HepG2 (cell line): ENCODE data around the gene RBP5. TPM values are rescaled to one million over a fixed set of nuclear protein-coding genes. Genes with fewer than 3 reads are reported as not detected.

Experiments
- AKNA ChIP-seq: sonication (generic); formaldehyde crosslinking; IDR thresholded peaks from 2 replicates; pipeline ENCODE4 v1.4.0; 2020; ENCODE audit warnings: missing genetic modification reagents, borderline replicate concordance
- ASH2L ChIP-seq: fragments of 300-600, 200-600 bp; sonication (generic); IDR thresholded peaks from 2 replicates; pipeline ENCODE4 v1.7.0; 2017; ENCODE audit warnings: low read depth, mild to moderate bottlenecking, moderate library complexity, mixed read lengths, low read length; ENCODE audit not compliant: insufficient read length
- CC2D1A ChIP-seq: sonication (generic); formaldehyde crosslinking; IDR thresholded peaks from 2 replicates; pipeline ENCODE4 v1.8.1; 2023; ENCODE audit warnings: mild to moderate bottlenecking, missing genetic modification reagents
- HOXA5 ChIP-seq: sonication (generic); formaldehyde crosslinking; IDR thresholded peaks from 2 replicates; pipeline ENCODE4 v1.4.0; 2020; ENCODE audit warnings: missing genetic modification reagents
- KDM3A ChIP-seq: IDR thresholded peaks from 2 replicates; pipeline ENCODE4 v1.6.1; 2018; ENCODE audit warnings: low read depth, missing compliant biosample characterization
- PCBP2 ChIP-seq: fragments of 200-400 bp; formaldehyde crosslinking; optimal IDR thresholded peaks from 2 replicates; pipeline ENCODE3; 2018; ENCODE audit warnings: low read length, low read depth; ENCODE audit not compliant: poor library complexity, severe bottlenecking
- PRMT3 ChIP-seq: sonication (generic); formaldehyde crosslinking; IDR thresholded peaks from 2 replicates; pipeline ENCODE4 v1.8.1; 2022; ENCODE audit warnings: low read depth, mild to moderate bottlenecking, moderate library complexity, missing genetic modification reagents, borderline replicate concordance
- RELA ChIP-seq: sonication (generic); formaldehyde crosslinking; IDR thresholded peaks from 2 replicates; pipeline ENCODE4 v1.4.0; 2020; ENCODE audit warnings: missing genetic modification reagents
- YEATS4 ChIP-seq: sonication (generic); formaldehyde crosslinking; IDR thresholded peaks from 2 replicates; pipeline ENCODE4 v1.4.0; 2020; ENCODE audit warnings: missing genetic modification reagents, borderline replicate concordance
- ZNF530 ChIP-seq: sonication (generic); formaldehyde crosslinking; IDR thresholded peaks from 2 replicates; pipeline ENCODE4 v1.5.0; 2020; ENCODE audit warnings: low read depth, mild to moderate bottlenecking, missing genetic modification reagents
- ZNF569 ChIP-seq: sonication (generic); formaldehyde crosslinking; IDR thresholded peaks from 2 replicates; pipeline ENCODE4 v1.5.0; 2020; ENCODE audit warnings: mild to moderate bottlenecking, missing genetic modification reagents, moderate library complexity, borderline replicate concordance
- polyA plus RNA-seq, 8 experiments: library from polyadenylated mRNA; depleted of rRNA in 3 of 8; stranded (reverse) in 7 of 8; unstranded in 1 of 8; fragments of >200 nt; fragmentation: Illumina TruSeq in 4 of 8; extraction: Trizol in 4 of 8; gene quantifications; 2 replicates each; pipeline versions ENCODE4 v1.2.1 to v1.2.3, GENCODE V29; 2011 to 2016; ENCODE audit warnings: low read depth in 4 of 8, missing spikeins in 1 of 8, mixed read lengths in 1 of 8; ENCODE audit not compliant: insufficient read depth in 1 of 8
- total RNA-seq, 5 experiments: library from RNA; depleted of rRNA; stranded (reverse); fragments of >200 nt; fragmentation: Illumina TruSeq; extraction: Trizol; gene quantifications; 2 replicates each; pipeline ENCODE4 v1.2.3, GENCODE V29; 2016; ENCODE audit warnings: low read depth in 1 of 5
- TF ChIP-seq, protein P1 (sequence below): sonication (generic); formaldehyde crosslinking; IDR thresholded peaks from 2 replicates; pipeline ENCODE4 v1.4.0; 2020; ENCODE audit warnings: missing genetic modification reagents, mild to moderate bottlenecking, borderline replicate concordance
- TF ChIP-seq, protein P2 (sequence below): sonication (generic); formaldehyde crosslinking; IDR thresholded peaks from 2 replicates; pipeline ENCODE4 v1.4.0; 2020; ENCODE audit warnings: missing genetic modification reagents, mild to moderate bottlenecking, borderline replicate concordance
- TF ChIP-seq, protein P3 (sequence below): sonication (generic); formaldehyde crosslinking; IDR thresholded peaks from 2 replicates; pipeline ENCODE4 v1.4.0; 2020; ENCODE audit warnings: missing genetic modification reagents, borderline replicate concordance

RBP5 gene
- total and polyA plus RNA-seq, 2 of the 13 experiments (the other 11 are each of a cell fraction or from before 2014, with no cell fraction given) = 13.8 to 19.8 TPM

- TF ChIP-seq RELA (no peak), ZNF569 (no peak), PCBP2 (no peak), HOXA5 (CRISPR knock-in tag) (no peak), CC2D1A (CRISPR knock-in tag) (no peak), PRMT3 (no peak), AKNA (CRISPR knock-in tag) (no peak), YEATS4 (no peak), ASH2L (peak; percentile 27), KDM3A (CRISPR knock-in tag) (no peak), ZNF530 (no peak)
- TF ChIP-seq, protein P1, sequence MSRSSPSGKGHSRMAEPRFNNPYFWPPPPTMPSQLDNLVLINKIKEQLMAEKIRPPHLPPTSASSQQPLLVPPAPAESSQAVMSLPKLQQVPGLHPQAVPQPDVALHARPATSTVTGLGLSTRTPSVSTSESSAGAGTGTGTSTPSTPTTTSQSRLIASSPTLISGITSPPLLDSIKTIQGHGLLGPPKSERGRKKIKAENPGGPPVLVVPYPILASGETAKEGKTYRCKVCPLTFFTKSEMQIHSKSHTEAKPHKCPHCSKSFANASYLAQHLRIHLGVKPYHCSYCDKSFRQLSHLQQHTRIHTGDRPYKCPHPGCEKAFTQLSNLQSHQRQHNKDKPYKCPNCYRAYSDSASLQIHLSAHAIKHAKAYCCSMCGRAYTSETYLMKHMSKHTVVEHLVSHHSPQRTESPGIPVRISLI (CRISPR knock-in tag) = no peak
- TF ChIP-seq, protein P2, sequence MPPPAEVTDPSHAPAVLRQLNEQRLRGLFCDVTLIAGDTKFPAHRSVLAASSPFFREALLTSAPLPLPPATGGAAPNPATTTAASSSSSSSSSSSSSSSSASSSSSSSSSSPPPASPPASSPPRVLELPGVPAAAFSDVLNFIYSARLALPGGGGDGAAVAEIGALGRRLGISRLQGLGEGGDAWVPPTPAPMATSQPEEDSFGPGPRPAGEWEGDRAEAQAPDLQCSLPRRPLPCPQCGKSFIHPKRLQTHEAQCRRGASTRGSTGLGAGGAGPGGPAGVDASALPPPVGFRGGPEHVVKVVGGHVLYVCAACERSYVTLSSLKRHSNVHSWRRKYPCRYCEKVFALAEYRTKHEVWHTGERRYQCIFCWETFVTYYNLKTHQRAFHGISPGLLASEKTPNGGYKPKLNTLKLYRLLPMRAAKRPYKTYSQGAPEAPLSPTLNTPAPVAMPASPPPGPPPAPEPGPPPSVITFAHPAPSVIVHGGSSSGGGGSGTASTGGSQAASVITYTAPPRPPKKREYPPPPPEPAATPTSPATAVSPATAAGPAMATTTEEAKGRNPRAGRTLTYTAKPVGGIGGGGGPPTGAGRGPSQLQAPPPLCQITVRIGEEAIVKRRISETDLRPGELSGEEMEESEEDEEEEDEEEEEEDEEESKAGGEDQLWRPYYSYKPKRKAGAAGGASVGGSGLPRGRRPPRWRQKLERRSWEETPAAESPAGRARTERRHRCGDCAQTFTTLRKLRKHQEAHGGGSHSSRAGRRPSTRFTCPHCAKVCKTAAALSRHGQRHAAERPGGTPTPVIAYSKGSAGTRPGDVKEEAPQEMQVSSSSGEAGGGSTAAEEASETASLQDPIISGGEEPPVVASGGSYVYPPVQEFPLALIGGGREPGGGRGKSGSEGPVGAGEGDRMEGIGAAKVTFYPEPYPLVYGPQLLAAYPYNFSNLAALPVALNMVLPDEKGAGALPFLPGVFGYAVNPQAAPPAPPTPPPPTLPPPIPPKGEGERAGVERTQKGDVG (CRISPR knock-in tag) = no peak
- TF ChIP-seq, protein P3, sequence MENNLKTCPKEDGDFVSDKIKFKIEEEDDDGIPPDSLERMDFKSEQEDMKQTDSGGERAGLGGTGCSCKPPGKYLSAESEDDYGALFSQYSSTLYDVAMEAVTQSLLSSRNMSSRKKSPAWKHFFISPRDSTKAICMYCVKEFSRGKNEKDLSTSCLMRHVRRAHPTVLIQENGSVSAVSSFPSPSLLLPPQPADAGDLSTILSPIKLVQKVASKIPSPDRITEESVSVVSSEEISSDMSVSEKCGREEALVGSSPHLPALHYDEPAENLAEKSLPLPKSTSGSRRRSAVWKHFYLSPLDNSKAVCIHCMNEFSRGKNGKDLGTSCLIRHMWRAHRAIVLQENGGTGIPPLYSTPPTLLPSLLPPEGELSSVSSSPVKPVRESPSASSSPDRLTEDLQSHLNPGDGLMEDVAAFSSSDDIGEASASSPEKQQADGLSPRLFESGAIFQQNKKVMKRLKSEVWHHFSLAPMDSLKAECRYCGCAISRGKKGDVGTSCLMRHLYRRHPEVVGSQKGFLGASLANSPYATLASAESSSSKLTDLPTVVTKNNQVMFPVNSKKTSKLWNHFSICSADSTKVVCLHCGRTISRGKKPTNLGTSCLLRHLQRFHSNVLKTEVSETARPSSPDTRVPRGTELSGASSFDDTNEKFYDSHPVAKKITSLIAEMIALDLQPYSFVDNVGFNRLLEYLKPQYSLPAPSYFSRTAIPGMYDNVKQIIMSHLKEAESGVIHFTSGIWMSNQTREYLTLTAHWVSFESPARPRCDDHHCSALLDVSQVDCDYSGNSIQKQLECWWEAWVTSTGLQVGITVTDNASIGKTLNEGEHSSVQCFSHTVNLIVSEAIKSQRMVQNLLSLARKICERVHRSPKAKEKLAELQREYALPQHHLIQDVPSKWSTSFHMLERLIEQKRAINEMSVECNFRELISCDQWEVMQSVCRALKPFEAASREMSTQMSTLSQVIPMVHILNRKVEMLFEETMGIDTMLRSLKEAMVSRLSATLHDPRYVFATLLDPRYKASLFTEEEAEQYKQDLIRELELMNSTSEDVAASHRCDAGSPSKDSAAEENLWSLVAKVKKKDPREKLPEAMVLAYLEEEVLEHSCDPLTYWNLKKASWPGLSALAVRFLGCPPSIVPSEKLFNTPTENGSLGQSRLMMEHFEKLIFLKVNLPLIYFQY = no peak
These were observed 2.2 kb upstream of the RBP5 start (continued) for GRCh38 chr12:7130701-7131501.
